Endometrial microvascular endothelial cells (primary cell): ENCODE results near the gene FHOD3. TPM values are rescaled to one million over a fixed set of nuclear protein-coding genes. Genes with fewer than 3 reads are reported as not detected.

Source experiments
- in situ Hi-C: cut with HindIII; loops from 2 replicates; pipeline ENCODE4 v1.10.0; 2017; ENCODE audit warnings: low sequenced_read_pairs, low pct_unique_long_range_greater_than_20kb; ENCODE audit errors: inconsistent ontology term
- total RNA-seq: library from RNA; depleted of rRNA; stranded (reverse); fragments of >200 nt; gene quantifications from one replicate; pipeline ENCODE4 v1.2.3, GENCODE V29; 2015; ENCODE audit errors: inconsistent ontology term

FHOD3 gene
- total RNA-seq, 1 donor from 2014 or later, result 0.93 TPM

GRCh38 chr18:36613069-36613468 is 315.6 kb downstream of the FHOD3 start:
- in situ Hi-C loops, result no loop called here

GRCh38 chr18:36613810-36614209 is 316.3 kb downstream of the FHOD3 start:
- in situ Hi-C loops, result no loop called here

GRCh38 chr18:36620788-36621187 is 323.3 kb downstream of the FHOD3 start:
- in situ Hi-C loops, result no loop called here

GRCh38 chr18:36622610-36623009 is 325.1 kb downstream of the FHOD3 start:
- in situ Hi-C loops, result no loop called here

- in situ Hi-C loops, result no loop called here
Observed at GRCh38 chr18:36623091-36623490, 325.6 kb downstream of the FHOD3 start.

- in situ Hi-C loops, result no loop called here
Observed at GRCh38 chr18:36623681-36624190, 326.2 kb downstream of the FHOD3 start.

GRCh38 chr18:36624451-36625167 is 327.1 kb downstream of the FHOD3 start:
- in situ Hi-C loops, result no loop called here

- in situ Hi-C loops, result no loop called here
Observed at GRCh38 chr18:36625386-36625785, 327.9 kb downstream of the FHOD3 start.

- in situ Hi-C loops, result no loop called here
Observed at GRCh38 chr18:36627637-36628036, 330.1 kb downstream of the FHOD3 start.

- in situ Hi-C loops, result no loop called here
Observed at GRCh38 chr18:36628435-36629137, 331.1 kb downstream of the FHOD3 start.

- in situ Hi-C loops, result no loop called here
Observed at GRCh38 chr18:36629138-36629530, 331.6 kb downstream of the FHOD3 start.

- in situ Hi-C loops, result no loop called here
Observed at GRCh38 chr18:36629836-36630235, 332.3 kb downstream of the FHOD3 start.

GRCh38 chr18:36630917-36631316 is 333.4 kb downstream of the FHOD3 start:
- in situ Hi-C loops, result no loop called here

- in situ Hi-C loops, result no loop called here
Observed at GRCh38 chr18:36633961-36634412, 336.5 kb downstream of the FHOD3 start.

- in situ Hi-C loops, result no loop called here
Observed at GRCh38 chr18:36634573-36635216, 337.2 kb downstream of the FHOD3 start.

GRCh38 chr18:36635414-36636096 is 338.0 kb downstream of the FHOD3 start:
- in situ Hi-C loops, result no loop called here

- in situ Hi-C loops, result no loop called here
Observed at GRCh38 chr18:36636237-36636817, 338.8 kb downstream of the FHOD3 start.

- in situ Hi-C loops, result no loop called here
Observed at GRCh38 chr18:36638224-36638623, 340.7 kb downstream of the FHOD3 start.
